WTC11 (cell line): ENCODE data around the gene NECTIN4.

Source experiments
- CBFB ChIP-seq: sonication (generic); formaldehyde crosslinking; IDR thresholded peaks from 2 replicates; pipeline ENCODE4 v1.8.1; 2022; ENCODE audit warnings: mild to moderate bottlenecking, low read depth, missing genetic modification reagents
- CTCF ChIP-seq: fragments of 200-600 bp; IDR thresholded peaks from 2 replicates; pipeline ENCODE4 v1.8.0; 2022; ENCODE audit warnings: antibody characterized with exemption
- E2F5 ChIP-seq: sonication (generic); formaldehyde crosslinking; IDR thresholded peaks from 2 replicates; pipeline ENCODE4 v1.8.1; 2022; ENCODE audit warnings: mild to moderate bottlenecking, moderate library complexity, missing genetic modification reagents
- ESRRA ChIP-seq: sonication (generic); formaldehyde crosslinking; IDR thresholded peaks from 2 replicates; pipeline ENCODE4 v1.8.1; 2022; ENCODE audit warnings: mild to moderate bottlenecking, missing genetic modification reagents, borderline replicate concordance
- MLX ChIP-seq: sonication (generic); formaldehyde crosslinking; IDR thresholded peaks from 2 replicates; pipeline ENCODE4 v1.8.1; 2023; ENCODE audit warnings: mild to moderate bottlenecking, missing genetic modification reagents, moderate library complexity
- NFE2L1 ChIP-seq: sonication (generic); formaldehyde crosslinking; IDR thresholded peaks from 2 replicates; pipeline ENCODE4 v1.8.1; 2023; ENCODE audit warnings: missing genetic modification reagents
- NR1H2 ChIP-seq: sonication (generic); formaldehyde crosslinking; IDR thresholded peaks from 2 replicates; pipeline ENCODE4 v1.9.0; 2021; ENCODE audit warnings: mild to moderate bottlenecking, moderate library complexity, missing genetic modification reagents
- NR2C2 ChIP-seq: sonication (generic); formaldehyde crosslinking; IDR thresholded peaks from 2 replicates; pipeline ENCODE4 v1.8.0; 2022; ENCODE audit warnings: mild to moderate bottlenecking, missing genetic modification reagents
- STAT6 ChIP-seq: sonication (generic); formaldehyde crosslinking; conservative IDR thresholded peaks from 2 replicates; pipeline ENCODE4 v1.8.1; 2023; ENCODE audit warnings: mild to moderate bottlenecking, low read depth, missing genetic modification reagents, moderate library complexity
- TEAD4 ChIP-seq: sonication (generic); formaldehyde crosslinking; IDR thresholded peaks from 2 replicates; pipeline ENCODE4 v1.8.0; 2022; ENCODE audit warnings: mild to moderate bottlenecking, missing genetic modification reagents
- TF ChIP-seq, protein P1 (sequence below): sonication (generic); formaldehyde crosslinking; IDR thresholded peaks from 2 replicates; pipeline ENCODE4 v1.8.1; 2023; ENCODE audit warnings: mild to moderate bottlenecking, moderate library complexity, missing genetic modification reagents

DNA sequence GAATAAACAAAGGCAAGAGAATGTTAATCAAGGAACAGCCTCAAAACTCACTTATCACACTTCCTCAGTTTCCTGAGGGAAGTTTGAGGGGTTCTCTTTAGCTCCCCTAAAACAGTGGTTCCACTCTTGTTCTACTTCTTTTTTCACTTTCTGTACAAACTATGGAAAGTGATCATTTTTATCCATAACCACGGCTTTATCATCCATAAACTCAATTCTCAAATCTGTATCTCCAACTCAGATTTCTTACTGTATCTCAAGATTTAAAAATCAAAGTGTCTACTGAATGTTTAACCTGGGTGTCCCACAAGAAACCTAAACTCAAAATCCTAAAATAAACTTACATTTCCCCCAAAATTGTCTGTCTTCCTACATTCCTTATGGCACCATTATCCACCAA is 24.6 kb upstream of the NECTIN4 start:
- TF ChIP-seq NR2C2 (no peak), CTCF (no peak), MLX (no peak), CBFB (CRISPR knock-in tag) (no peak), STAT6 (CRISPR knock-in tag) (no peak), NR1H2 (CRISPR knock-in tag) (no peak), TEAD4 (CRISPR knock-in tag) (no peak), E2F5 (CRISPR knock-in tag) (no peak), ESRRA (CRISPR knock-in tag) (no peak), NFE2L1 (CRISPR knock-in tag) (no peak)
- TF ChIP-seq, protein P1, sequence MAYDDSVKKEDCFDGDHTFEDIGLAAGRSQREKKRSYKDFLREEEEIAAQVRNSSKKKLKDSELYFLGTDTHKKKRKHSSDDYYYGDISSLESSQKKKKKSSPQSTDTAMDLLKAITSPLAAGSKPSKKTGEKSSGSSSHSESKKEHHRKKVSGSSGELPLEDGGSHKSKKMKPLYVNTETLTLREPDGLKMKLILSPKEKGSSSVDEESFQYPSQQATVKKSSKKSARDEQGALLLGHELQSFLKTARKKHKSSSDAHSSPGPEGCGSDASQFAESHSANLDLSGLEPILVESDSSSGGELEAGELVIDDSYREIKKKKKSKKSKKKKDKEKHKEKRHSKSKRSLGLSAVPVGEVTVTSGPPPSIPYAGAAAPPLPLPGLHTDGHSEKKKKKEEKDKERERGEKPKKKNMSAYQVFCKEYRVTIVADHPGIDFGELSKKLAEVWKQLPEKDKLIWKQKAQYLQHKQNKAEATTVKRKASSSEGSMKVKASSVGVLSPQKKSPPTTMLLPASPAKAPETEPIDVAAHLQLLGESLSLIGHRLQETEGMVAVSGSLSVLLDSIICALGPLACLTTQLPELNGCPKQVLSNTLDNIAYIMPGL (CRISPR knock-in tag) = no peak
